Heart right ventricle (tissue), 16 donors: ENCODE measurements around the gene RAPGEF5. TPM values are rescaled to one million over a fixed set of nuclear protein-coding genes. Genes with fewer than 3 reads are reported as not detected.
A peak's percentile ranks its signal among the peaks of the same experiment; 100 is the strongest.

Experiments used
- ATAC-seq, 8 donors: fragments of 200-7000 bp; cut with Tn5 transposase; one replicate each; pipeline ENCODE4 v1.9.1; 2020; ENCODE audit warnings: mild to moderate bottlenecking in 8 of 8, moderate library complexity in 8 of 8, moderate number of reproducible peaks in 1 of 8
- DNase-seq, 2 donors: peaks; one replicate each; pipeline ENCODE4 v3.0.0-alpha.2; 2020
- H3K27ac ChIP-seq, 10 donors: fragments of 200-600 bp; sonication (generic) in 2 of 10; one replicate each; pipeline versions ENCODE4 v1.5.0 to v1.8.0; 2020 to 2022; ENCODE audit warnings: mild to moderate bottlenecking in 3 of 10
- H3K27me3 ChIP-seq, 7 donors: fragments of 200-600 bp; one replicate each; pipeline ENCODE4 v1.8.0; 2021 to 2022; ENCODE audit warnings: mild to moderate bottlenecking in 2 of 7
- H3K36me3 ChIP-seq, 9 donors: fragments of 200-600 bp; sonication (generic) in 1 of 9; one replicate each; pipeline versions ENCODE4 v1.5.0 to v1.8.0; 2020 to 2022; ENCODE audit warnings: mild to moderate bottlenecking in 2 of 9
- H3K4me1 ChIP-seq, 9 donors: fragments of 200-600 bp; sonication (generic) in 1 of 9; one replicate each; pipeline versions ENCODE4 v1.5.0 to v1.8.0; 2020 to 2022; ENCODE audit warnings: mild to moderate bottlenecking in 4 of 9
- H3K4me3 ChIP-seq, 10 donors: fragments of 200-600 bp; sonication (generic) in 2 of 10; one replicate each; pipeline versions ENCODE4 v1.5.0 to v1.8.0; 2020 to 2022; ENCODE audit warnings: mild to moderate bottlenecking in 7 of 10, moderate library complexity in 2 of 10
- H3K9me3 ChIP-seq, 11 donors: fragments of 200-600 bp in 10 of 11; sonication (generic) in 2 of 11; one replicate each; pipeline versions ENCODE4 v1.5.0 to v1.8.0; 2013 to 2022; ENCODE audit warnings: mild to moderate bottlenecking in 2 of 11, control low read depth in 1 of 11, moderate library complexity in 1 of 11
- WGBS, 2 donors: extraction: QIAGEN DNeasy Blood & Tissue Kit; methylation state at CpG; one replicate each; pipeline ENCODE4 v1.1.7; 2013; ENCODE audit warnings: inconsistent platforms in 1 of 2; 5-methylcytosine and 5-hydroxymethylcytosine counted together
- intact Hi-C, 10 donors: fragments of 100-400 bp; cut with DNase I; formaldehyde crosslinking; loops; one replicate each; pipeline versions ENCODE4 v1.11.1 to v1.14.2; 2022
- polyA plus RNA-seq, 2 donors: library from polyadenylated mRNA; stranded (reverse); fragments of 200-250 nt; gene quantifications; one replicate each; pipeline ENCODE4 v1.2.3, GENCODE V29; 2013
- total RNA-seq, 10 donors: library from RNA; stranded (reverse); fragmentation: NEBNext Ultra II Directional in 3 of 10; extraction: Animal tissue kit (Norgen Biotek cat#: 25700) in 3 of 10; gene quantifications; one replicate each; pipeline versions ENCODE4 v1.2.1 to v1.2.4, GENCODE V29; 2021 to 2023
- TF ChIP-seq, protein P1 (sequence below), 9 donors: fragments of 200-600 bp; sonication (generic) in 2 of 9; IDR thresholded peaks; one replicate each; pipeline versions ENCODE4 v1.5.0 to v1.8.0; 2021 to 2022; ENCODE audit warnings: antibody characterized with exemption in 9 of 9, mild to moderate bottlenecking in 5 of 9, moderate library complexity in 1 of 9
- donor health status: Arrhythmogenic right ventricular cardiomyopathy.
- donor health status: ischemic (EF 13 %, LVEDD 7.1; RV severe dilation, severe dysfunction).
- donor health status: healthy with polysubstance abuse.
- donor health status: DM: no; HTN: yes; CAD: no.
- donor health status: DM: no; HTN: no; CAD: no.
- donor health status: ischemic (EF 25% LVEDD 6.9; RV normal size, moderate dysfunction).
- donor health status: ischemic (EF 25% LVEDD 5.7; RV mildly dilated, moderate dysfunction).
- donor health status: healthy.
- donor health status: DM: yes; HTN: yes; CAD: no.
- donor health status: Ischemic cardiomyopathy.
- donor health status: ischemic (EF 35%, LVEDD 5.7; RV mildly dilated, moderate dysfunction).
- donor health status: nonischemic (EF 11% LVEDD 7.7; RV severe dilation, severe dysfunction).
- donor health status: DM: yes; HTN: yes; CAD: no.
- donor health status: PGD.
- donor health status: ischemic (EF 29% LVEDD 5.4; RV normal size, mild dysfunction).
- donor health status: nonischemic (EF 23%, LVEDD 6.1; RV moderate dilation, normal function).

Gene RAPGEF5
- total and polyA plus RNA-seq, 12 donors: 4.3 to 33.3 (median 14.3) TPM

DNA sequence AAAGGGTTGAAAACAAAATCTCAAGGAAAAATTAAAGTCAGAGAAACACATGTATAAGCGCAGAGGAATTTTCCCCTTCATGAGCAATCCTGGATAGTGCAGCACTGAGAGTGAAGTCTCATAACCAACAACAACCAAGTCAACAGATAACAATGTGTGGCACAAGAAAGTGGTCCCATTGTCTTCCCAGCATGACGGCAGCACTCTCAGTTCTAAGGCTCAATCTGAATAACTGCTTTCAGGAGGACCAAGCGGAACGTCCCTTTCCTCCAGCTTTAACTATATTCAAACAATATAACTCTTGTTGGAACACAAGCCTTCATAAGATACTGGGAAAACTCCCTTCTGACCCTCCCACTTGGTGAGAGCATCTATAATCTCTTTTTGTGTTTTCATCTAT lies 137.9 kb downstream of the RAPGEF5 start:
- peaks cover 0 to 4% (median 0%) of the 10 kb centered on the region in 11 donors for H3K9me3 ChIP-seq
- DNase-seq: no peak
- H3K4me1 ChIP-seq: peaks cover 0 to 56% (median 8%) of the 10 kb centered on the region in 9 donors
- TF ChIP-seq, protein P1, sequence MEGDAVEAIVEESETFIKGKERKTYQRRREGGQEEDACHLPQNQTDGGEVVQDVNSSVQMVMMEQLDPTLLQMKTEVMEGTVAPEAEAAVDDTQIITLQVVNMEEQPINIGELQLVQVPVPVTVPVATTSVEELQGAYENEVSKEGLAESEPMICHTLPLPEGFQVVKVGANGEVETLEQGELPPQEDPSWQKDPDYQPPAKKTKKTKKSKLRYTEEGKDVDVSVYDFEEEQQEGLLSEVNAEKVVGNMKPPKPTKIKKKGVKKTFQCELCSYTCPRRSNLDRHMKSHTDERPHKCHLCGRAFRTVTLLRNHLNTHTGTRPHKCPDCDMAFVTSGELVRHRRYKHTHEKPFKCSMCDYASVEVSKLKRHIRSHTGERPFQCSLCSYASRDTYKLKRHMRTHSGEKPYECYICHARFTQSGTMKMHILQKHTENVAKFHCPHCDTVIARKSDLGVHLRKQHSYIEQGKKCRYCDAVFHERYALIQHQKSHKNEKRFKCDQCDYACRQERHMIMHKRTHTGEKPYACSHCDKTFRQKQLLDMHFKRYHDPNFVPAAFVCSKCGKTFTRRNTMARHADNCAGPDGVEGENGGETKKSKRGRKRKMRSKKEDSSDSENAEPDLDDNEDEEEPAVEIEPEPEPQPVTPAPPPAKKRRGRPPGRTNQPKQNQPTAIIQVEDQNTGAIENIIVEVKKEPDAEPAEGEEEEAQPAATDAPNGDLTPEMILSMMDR (IDR thresholded peaks at IDR 0.05): no peak
- H3K27me3 ChIP-seq: no peaks in the 10 kb centered on the region
- ATAC-seq: peak in 7 of 8 donors; percentile 41 to 65 (median 57)
- H3K36me3 ChIP-seq: no peaks in the 10 kb centered on the region
- 40 to 41% methylated on average over 4 of the region's 4 CpGs for WGBS, 2 donors
- H3K27ac ChIP-seq: peak overlapping the region; percentile 52 to 89 (median 82)
- intact Hi-C loops: loop anchor here in 2 of 10 donors (5.0 to 10.0 kb wide), 2 partner anchors 33 to 156 kb away; no protein-coding TSS in a partner anchor
- H3K4me3 ChIP-seq: peak overlapping the region; percentile 12 to 67 (median 47)

DNA sequence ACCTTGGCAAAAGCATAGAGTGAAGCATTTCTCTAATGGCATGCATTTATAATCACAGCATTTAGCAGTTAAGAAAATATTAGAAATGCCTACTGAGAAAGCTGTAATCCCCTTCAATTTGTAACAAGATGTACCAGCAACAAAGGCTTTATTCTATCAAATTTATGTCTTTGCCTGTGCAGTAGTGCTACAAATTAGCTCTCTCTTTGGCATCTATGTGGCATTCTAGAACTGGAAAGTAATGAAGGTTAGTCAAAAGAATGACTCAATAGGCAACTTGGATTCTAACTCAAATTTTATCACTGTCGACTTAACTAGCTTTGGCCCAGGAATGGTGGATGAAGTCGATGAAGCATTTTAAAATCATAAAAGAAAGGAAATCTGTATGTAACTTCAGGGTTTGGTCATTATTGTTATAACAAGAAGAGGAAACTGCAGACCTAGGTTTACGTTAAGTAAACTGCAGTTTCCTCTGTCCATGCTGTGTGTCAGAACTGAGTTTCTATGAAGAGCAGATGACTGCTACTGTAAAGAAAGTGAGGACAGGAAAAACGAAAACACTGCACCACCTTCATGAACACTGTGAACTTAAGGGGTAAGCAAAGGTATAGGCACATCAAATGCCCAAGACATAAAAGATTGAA lies 140.0 kb downstream of the RAPGEF5 start:
- H3K4me3 ChIP-seq: peak overlapping the region in 9 of 10 donors; percentile 28 to 67 (median 48)
- peaks cover 0 to 75% (median 21%) of the 10 kb centered on the region in 9 donors for H3K4me1 ChIP-seq
- intact Hi-C loops: loop anchor here in 2 of 10 donors (5.0 to 10.0 kb wide), 2 partner anchors 35 to 158 kb away; no protein-coding TSS in a partner anchor
- H3K36me3 ChIP-seq: peaks cover 0 to 4% (median 0%) of the 10 kb centered on the region in 9 donors
- 45 to 51% methylated on average over 4 of the region's 4 CpGs for WGBS, 2 donors
- no peak for DNase-seq
- no peaks in the 10 kb centered on the region for H3K27me3 ChIP-seq
- TF ChIP-seq, protein P1 (IDR thresholded peaks at IDR 0.05): no peak
- peak overlapping the region; percentile 1 to 89 (median 82) for H3K27ac ChIP-seq
- H3K9me3 ChIP-seq: peaks cover 0 to 4% (median 0%) of the 10 kb centered on the region in 11 donors
- ATAC-seq: no peak

DNA sequence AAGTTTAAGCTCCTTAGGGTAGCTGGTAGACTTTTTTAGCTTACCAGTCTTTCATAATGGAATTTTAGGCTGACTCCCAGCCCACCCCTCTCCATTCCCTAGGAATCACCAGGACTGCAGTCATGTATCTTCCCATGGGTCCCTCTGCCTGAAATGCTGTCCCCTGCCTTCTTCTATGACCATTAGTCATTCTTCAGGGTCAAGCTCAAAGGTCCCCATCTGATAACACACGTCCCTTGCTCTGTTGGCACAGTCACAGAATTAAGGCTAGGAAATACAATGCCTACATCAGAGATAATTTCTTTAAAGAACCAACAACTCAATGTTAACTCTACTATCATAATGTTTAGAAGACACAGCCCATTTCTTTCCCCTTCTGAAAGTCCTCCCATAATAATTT lies 140.6 kb downstream of the RAPGEF5 start:
- Histone ChIP-seq H3K36me3 (peaks cover 0 to 4% (median 0%) of the 10 kb centered on the region in 9 donors), H3K4me3 (peak overlapping the region in 8 of 10 donors; percentile 28 to 67 (median 54)), H3K9me3 (no peaks in the 10 kb centered on the region), H3K27ac (peak overlapping the region; percentile 1 to 89 (median 82)), H3K4me1 (peaks cover 0 to 75% (median 28%) of the 10 kb centered on the region in 9 donors), H3K27me3 (no peaks in the 10 kb centered on the region)
- DNase-seq (no peak), ATAC-seq (no peak)
- TF ChIP-seq, protein P1 (IDR thresholded peaks at IDR 0.05): no peak
- WGBS, 2 donors: 35 to 51% methylated on average over 1 of the region's 1 CpG
- intact Hi-C loops: loop anchor here in 2 of 10 donors (5.0 to 10.0 kb wide), 2 partner anchors 36 to 158 kb away; no protein-coding TSS in a partner anchor

DNA sequence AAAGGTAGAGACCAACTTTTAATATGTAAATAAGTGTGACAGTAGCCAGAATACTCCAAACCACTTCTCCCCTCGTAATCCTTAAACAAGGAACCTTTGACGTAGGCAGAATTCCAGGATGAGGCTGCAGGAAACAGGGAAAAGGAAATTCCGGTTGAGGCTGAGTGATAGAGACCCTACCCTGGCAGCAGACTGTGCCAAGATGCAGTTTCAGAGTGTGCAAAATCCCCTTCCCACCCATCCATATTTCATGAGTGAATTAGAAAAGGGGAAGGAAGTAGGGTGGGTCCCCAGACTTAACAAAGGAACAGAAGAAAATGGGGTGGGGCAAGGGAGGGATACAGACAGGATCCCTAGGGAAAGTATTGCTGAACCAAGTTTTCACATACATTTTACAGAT lies 143.0 kb downstream of the RAPGEF5 start:
- peak in 1 of 2 donors; percentile 63 for DNase-seq
- H3K27ac ChIP-seq: peak overlapping the region in 9 of 10 donors; percentile 20 to 89 (median 84)
- intact Hi-C loops: loop anchor here in 1 of 10 donors (10.0 kb wide), 1 partner anchor 161 kb away; no protein-coding TSS in a partner anchor
- H3K4me1 ChIP-seq: peaks cover 8 to 84% (median 51%) of the 10 kb centered on the region in 9 donors
- H3K36me3 ChIP-seq: peaks cover 0 to 8% (median 0%) of the 10 kb centered on the region in 9 donors
- no peaks in the 10 kb centered on the region for H3K27me3 ChIP-seq
- no peaks in the 10 kb centered on the region for H3K9me3 ChIP-seq
- H3K4me3 ChIP-seq: peak overlapping the region in 4 of 10 donors; percentile 12 to 67 (median 62)
- ATAC-seq: peak; percentile 44 to 83 (median 56)
- TF ChIP-seq, protein P1 (IDR thresholded peaks at IDR 0.05): no peak
- 39 to 43% methylated on average over 3 of the region's 3 CpGs for WGBS, 2 donors
